Measurements from ENCODE around the gene TAS2R38.

GRCh38 chr7:141992156-141992555, 18.6 kb upstream of the TAS2R38 start:
- TF ChIP-seq, protein P1, sequence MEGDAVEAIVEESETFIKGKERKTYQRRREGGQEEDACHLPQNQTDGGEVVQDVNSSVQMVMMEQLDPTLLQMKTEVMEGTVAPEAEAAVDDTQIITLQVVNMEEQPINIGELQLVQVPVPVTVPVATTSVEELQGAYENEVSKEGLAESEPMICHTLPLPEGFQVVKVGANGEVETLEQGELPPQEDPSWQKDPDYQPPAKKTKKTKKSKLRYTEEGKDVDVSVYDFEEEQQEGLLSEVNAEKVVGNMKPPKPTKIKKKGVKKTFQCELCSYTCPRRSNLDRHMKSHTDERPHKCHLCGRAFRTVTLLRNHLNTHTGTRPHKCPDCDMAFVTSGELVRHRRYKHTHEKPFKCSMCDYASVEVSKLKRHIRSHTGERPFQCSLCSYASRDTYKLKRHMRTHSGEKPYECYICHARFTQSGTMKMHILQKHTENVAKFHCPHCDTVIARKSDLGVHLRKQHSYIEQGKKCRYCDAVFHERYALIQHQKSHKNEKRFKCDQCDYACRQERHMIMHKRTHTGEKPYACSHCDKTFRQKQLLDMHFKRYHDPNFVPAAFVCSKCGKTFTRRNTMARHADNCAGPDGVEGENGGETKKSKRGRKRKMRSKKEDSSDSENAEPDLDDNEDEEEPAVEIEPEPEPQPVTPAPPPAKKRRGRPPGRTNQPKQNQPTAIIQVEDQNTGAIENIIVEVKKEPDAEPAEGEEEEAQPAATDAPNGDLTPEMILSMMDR (IDR thresholded peaks at IDR 0.05): no peak
- TF ChIP-seq POLR2A (IDR thresholded peaks at IDR 0.05): no peak

Measured in testis (tissue), 2 donors.